ENCODE measurements around the gene TTBK2. TPM values are rescaled to one million over a fixed set of nuclear protein-coding genes. Genes with fewer than 3 reads are reported as not detected.

The TTBK2 gene
- total RNA-seq, 1 donor from 2014 or later, result 32.4 TPM

- Histone ChIP-seq H3K4me1 (no peaks in the 10 kb centered on the region), H2AFZ (replicated peaks) (no peak overlapping the region), H3K9ac (no peak overlapping the region), H3K4me3 (no peak overlapping the region), H3K27me3 (no peaks in the 10 kb centered on the region), H3F3A (ENCODE audit: low read depth) (no peaks in the 10 kb centered on the region), H3K36me3 (no peaks in the 10 kb centered on the region), H3K79me2 (ENCODE audit: low read depth) (peaks cover 4% of the 10 kb centered on the region), H3K4me2 (no peak overlapping the region), H4K20me1 (ENCODE audit: low read depth) (no peaks in the 10 kb centered on the region), H3K27ac (no peak overlapping the region), H3K9me3 (ENCODE audit: low read depth) (no peaks in the 10 kb centered on the region)
- no peak overlapping the region for H3K4me3 Mint-ChIP-seq
- peaks cover 30% of the 10 kb centered on the region for H3K36me3 Mint-ChIP-seq
- no peaks in the 10 kb centered on the region for H3K4me1 Mint-ChIP-seq
- H3K27me3 Mint-ChIP-seq (ENCODE audit: insufficient read depth, low read depth), result peaks cover 2% of the 10 kb centered on the region
- H3K27ac Mint-ChIP-seq, result no peak overlapping the region
- peaks cover 14% of the 10 kb centered on the region for H3K9me3 Mint-ChIP-seq
- TF ChIP-seq EZH2 (IDR thresholded peaks at IDR 0.05), result no peak
- TF ChIP-seq EZH2phosphoT487 (IDR thresholded peaks at IDR 0.05), result no peak
- TF ChIP-seq CTCF (IDR thresholded peaks at IDR 0.05), result no peak
- DNase-seq (ENCODE audit: low spot score), result no peak
Observed at GRCh38 chr15:42858999-42859789, 61.4 kb downstream of the TTBK2 start.

- Histone ChIP-seq H3K9me3 (ENCODE audit: low read depth) (no peaks in the 10 kb centered on the region), H3K4me1 (no peaks in the 10 kb centered on the region), H3K27me3 (no peaks in the 10 kb centered on the region), H3K36me3 (no peaks in the 10 kb centered on the region), H3K27ac (no peak overlapping the region), H3K9ac (no peak overlapping the region), H3F3A (ENCODE audit: low read depth) (no peaks in the 10 kb centered on the region), H3K4me3 (no peak overlapping the region), H2AFZ (replicated peaks) (no peak overlapping the region), H3K4me2 (no peak overlapping the region), H4K20me1 (ENCODE audit: low read depth) (no peaks in the 10 kb centered on the region), H3K79me2 (ENCODE audit: low read depth) (peaks cover 4% of the 10 kb centered on the region)
- Mint-ChIP-seq H3K27ac (no peak overlapping the region), H3K27me3 (ENCODE audit: insufficient read depth, low read depth) (peaks cover 2% of the 10 kb centered on the region), H3K36me3 (peaks cover 26% of the 10 kb centered on the region), H3K9me3 (peaks cover 14% of the 10 kb centered on the region), H3K4me1 (no peaks in the 10 kb centered on the region), H3K4me3 (no peak overlapping the region)
- DNase-seq (ENCODE audit: low spot score), result no peak
- TF ChIP-seq CTCF (IDR thresholded peaks at IDR 0.05) (no peak), EZH2phosphoT487 (IDR thresholded peaks at IDR 0.05) (no peak), EZH2 (IDR thresholded peaks at IDR 0.05) (no peak)
Observed at GRCh38 chr15:42858540-42858939, 62.0 kb downstream of the TTBK2 start.

- Histone ChIP-seq H2AFZ (replicated peaks) (no peak overlapping the region), H3K27me3 (no peaks in the 10 kb centered on the region), H3K27ac (no peak overlapping the region), H3K4me3 (no peak overlapping the region), H3F3A (ENCODE audit: low read depth) (no peaks in the 10 kb centered on the region), H3K9me3 (ENCODE audit: low read depth) (no peaks in the 10 kb centered on the region), H3K4me1 (no peaks in the 10 kb centered on the region), H3K4me2 (no peak overlapping the region), H3K36me3 (no peaks in the 10 kb centered on the region), H3K79me2 (ENCODE audit: low read depth) (peaks cover 4% of the 10 kb centered on the region), H3K9ac (no peak overlapping the region), H4K20me1 (ENCODE audit: low read depth) (no peaks in the 10 kb centered on the region)
- H3K27ac Mint-ChIP-seq, result no peak overlapping the region
- peaks cover 16% of the 10 kb centered on the region for H3K36me3 Mint-ChIP-seq
- no peak for DNase-seq (ENCODE audit: low spot score)
- TF ChIP-seq EZH2phosphoT487 (IDR thresholded peaks at IDR 0.05) (no peak), EZH2 (IDR thresholded peaks at IDR 0.05) (no peak), CTCF (IDR thresholded peaks at IDR 0.05) (no peak)
- H3K4me3 Mint-ChIP-seq, result no peak overlapping the region
- no peaks in the 10 kb centered on the region for H3K4me1 Mint-ChIP-seq
- H3K27me3 Mint-ChIP-seq (ENCODE audit: insufficient read depth, low read depth), result peaks cover 2% of the 10 kb centered on the region
- H3K9me3 Mint-ChIP-seq, result peaks cover 2% of the 10 kb centered on the region
Observed at GRCh38 chr15:42854576-42854975, 66.0 kb downstream of the TTBK2 start.

Measured in neural progenitor cell (in vitro differentiated cells).